CD4-positive, alpha-beta T cell (primary cell): ENCODE results near the gene KCNAB3. TPM values are rescaled to one million over a fixed set of nuclear protein-coding genes. Genes with fewer than 3 reads are reported as not detected.

Experiments
- ATAC-seq: fragments of 200-7000 bp; cut with Tn5 transposase; one replicate; pipeline ENCODE4 v1.10.0; 2022; ENCODE audit warnings: mild to moderate bottlenecking; ENCODE audit not compliant: poor library complexity
- CTCF ChIA-PET: fragments of 350-600 bp; sonication (Branson Sonifier 250); formaldehyde crosslinking; loops from one replicate; lab custom pipeline; 2021; ENCODE audit warnings: antibody characterized with exemption, inconsistent platforms; lab: Charles Lee
- POLR2A ChIA-PET: fragments of 350-600 bp; sonication (Branson Sonifier 250); formaldehyde crosslinking; loops from one replicate; lab custom pipeline; 2021; ENCODE audit warnings: antibody characterized with exemption, inconsistent platforms; lab: Charles Lee
- DNase-seq, 14 experiments: peaks; one replicate each; pipeline ENCODE4 v3.0.0-alpha.2; 2013 to 2020; ENCODE audit warnings: mixed read lengths in 2 of 14
- H3K27ac ChIP-seq, 2 donors: one replicate each; pipeline versions ENCODE4 v1.5.1 to v1.7.0; 2013; ENCODE audit warnings: low read length in 2 of 2, low read depth in 1 of 2, mild to moderate bottlenecking in 1 of 2
- H3K27me3 ChIP-seq, 2 experiments: 1 replicate in 1 of 2; 2 replicates in 1 of 2; pipeline versions ENCODE4 v1.6.1 to v1.7.0; 2013; ENCODE audit warnings: low read length in 2 of 2, control low read depth in 1 of 2, mild to moderate bottlenecking in 1 of 2, moderate library complexity in 1 of 2; ENCODE audit not compliant: insufficient read depth in 2 of 2, control insufficient read depth in 1 of 2
- H3K36me3 ChIP-seq: one replicate; pipeline ENCODE4 v1.6.1; 2013; ENCODE audit warnings: low read length, control low read depth; ENCODE audit not compliant: insufficient read depth
- H3K4me1 ChIP-seq: one replicate; pipeline ENCODE4 v1.6.1; 2013; ENCODE audit warnings: low read length, control low read depth; ENCODE audit not compliant: insufficient read depth
- H3K4me3 ChIP-seq: one replicate; pipeline ENCODE4 v1.5.1; 2013; ENCODE audit warnings: mild to moderate bottlenecking, low read length, moderate library complexity
- H3K9me3 ChIP-seq, 2 experiments: 1 replicate in 1 of 2; 2 replicates in 1 of 2; pipeline versions ENCODE4 v1.6.1 to v1.7.0; 2013; ENCODE audit warnings: low read length in 2 of 2, mild to moderate bottlenecking in 2 of 2, control low read depth in 1 of 2, moderate library complexity in 1 of 2; ENCODE audit not compliant: control insufficient read depth in 1 of 2, insufficient read depth in 1 of 2
- H3K27ac Mint-ChIP-seq: one replicate; pipeline ENCODE4 v1.8.0; 2020; ENCODE audit warnings: mixed read lengths
- H3K27me3 Mint-ChIP-seq: one replicate; pipeline ENCODE4 v1.8.0; 2021; ENCODE audit warnings: mixed read lengths
- H3K36me3 Mint-ChIP-seq: one replicate; pipeline ENCODE4 v1.8.0; 2021; ENCODE audit warnings: low read depth, mixed read lengths
- H3K4me1 Mint-ChIP-seq: one replicate; pipeline ENCODE4 v1.8.0; 2021; ENCODE audit warnings: low read depth, mixed read lengths
- H3K4me3 Mint-ChIP-seq: one replicate; pipeline ENCODE4 v1.8.0; 2020; ENCODE audit warnings: mild to moderate bottlenecking, mixed read lengths
- H3K9me3 Mint-ChIP-seq: one replicate; pipeline ENCODE4 v1.8.0; 2020; ENCODE audit warnings: mixed read lengths
- intact Hi-C, 2 experiments: fragments of 100-400 bp; cut with DNase I in 1 of 2; cut with micrococcal nuclease in 1 of 2; formaldehyde crosslinking; loops; one replicate each; pipeline versions ENCODE4 v1.15.1 to v1.9.0; 2023 to 2025; cut with DNase I, micrococcal nuclease
- total RNA-seq, 174 experiments: library from RNA in 2 of 174; stranded (reverse) in 2 of 174; gene quantifications; one replicate each; pipeline ENCODE4 v1.2.3 and lab custom pipeline; 2021 to 2026
- TF ChIP-seq, protein P1 (sequence below): fragments of 200-600 bp; IDR thresholded peaks from one replicate; pipeline ENCODE4 v1.8.0; 2022; ENCODE audit warnings: antibody characterized with exemption, mild to moderate bottlenecking

Gene KCNAB3
- total RNA-seq, 2 experiments from 2014 or later = 7.1 to 8.2 TPM

DNA sequence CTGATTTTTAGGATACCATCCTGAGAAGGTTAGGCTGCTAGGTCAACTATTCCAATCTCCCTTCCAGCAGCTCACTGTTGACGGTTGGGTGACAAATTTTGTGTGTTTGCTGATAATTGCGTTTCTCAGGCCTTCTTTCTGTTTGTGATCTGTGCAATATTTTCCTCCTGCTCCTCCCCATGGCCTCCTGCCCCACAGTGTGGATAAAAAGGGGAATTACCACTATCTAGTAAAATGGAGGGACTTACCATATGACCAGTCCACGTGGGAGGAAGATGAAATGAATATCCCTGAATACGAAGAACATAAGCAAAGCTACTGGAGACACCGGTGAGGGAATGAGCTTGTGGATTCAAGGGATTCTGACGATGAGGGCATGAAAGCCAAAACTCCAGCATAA, 31.9 kb downstream of the KCNAB3 start:
- peak; percentile 82 for ATAC-seq
- CTCF ChIA-PET = interaction anchor here (0.6 to 3.0 kb wide), 11 partner anchors 12 to 91 kb away, joined by 3 to 17 read pairs (median 4); partner anchors contain the start of gene NAA38
- intact Hi-C loops = no loop called here
- H3K9me3 Mint-ChIP-seq = no peaks in the 10 kb centered on the region
- Histone ChIP-seq H3K36me3 (peaks cover 96% of the 10 kb centered on the region), H3K27ac (no peak overlapping the region), H3K9me3 (no peaks in the 10 kb centered on the region), H3K4me3 (no peak overlapping the region), H3K27me3 (no peaks in the 10 kb centered on the region), H3K4me1 (peaks cover 3% of the 10 kb centered on the region)
- H3K27me3 Mint-ChIP-seq = no peaks in the 10 kb centered on the region
- H3K27ac Mint-ChIP-seq = peak overlapping the region; percentile 7
- H3K36me3 Mint-ChIP-seq = peaks cover 98% of the 10 kb centered on the region
- no peak overlapping the region for H3K4me3 Mint-ChIP-seq
- TF ChIP-seq, protein P1, sequence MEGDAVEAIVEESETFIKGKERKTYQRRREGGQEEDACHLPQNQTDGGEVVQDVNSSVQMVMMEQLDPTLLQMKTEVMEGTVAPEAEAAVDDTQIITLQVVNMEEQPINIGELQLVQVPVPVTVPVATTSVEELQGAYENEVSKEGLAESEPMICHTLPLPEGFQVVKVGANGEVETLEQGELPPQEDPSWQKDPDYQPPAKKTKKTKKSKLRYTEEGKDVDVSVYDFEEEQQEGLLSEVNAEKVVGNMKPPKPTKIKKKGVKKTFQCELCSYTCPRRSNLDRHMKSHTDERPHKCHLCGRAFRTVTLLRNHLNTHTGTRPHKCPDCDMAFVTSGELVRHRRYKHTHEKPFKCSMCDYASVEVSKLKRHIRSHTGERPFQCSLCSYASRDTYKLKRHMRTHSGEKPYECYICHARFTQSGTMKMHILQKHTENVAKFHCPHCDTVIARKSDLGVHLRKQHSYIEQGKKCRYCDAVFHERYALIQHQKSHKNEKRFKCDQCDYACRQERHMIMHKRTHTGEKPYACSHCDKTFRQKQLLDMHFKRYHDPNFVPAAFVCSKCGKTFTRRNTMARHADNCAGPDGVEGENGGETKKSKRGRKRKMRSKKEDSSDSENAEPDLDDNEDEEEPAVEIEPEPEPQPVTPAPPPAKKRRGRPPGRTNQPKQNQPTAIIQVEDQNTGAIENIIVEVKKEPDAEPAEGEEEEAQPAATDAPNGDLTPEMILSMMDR = peak; percentile 11
- POLR2A ChIA-PET = interaction anchor here (0.8 kb wide), 1 partner anchor 41 kb away, joined by 4 read pairs; the partner anchor contains the start of gene NAA38
- H3K4me1 Mint-ChIP-seq = peaks cover 12% of the 10 kb centered on the region
- DNase-seq = peak in 3 of 14 experiments; percentile 46 to 68 (median 59)

DNA sequence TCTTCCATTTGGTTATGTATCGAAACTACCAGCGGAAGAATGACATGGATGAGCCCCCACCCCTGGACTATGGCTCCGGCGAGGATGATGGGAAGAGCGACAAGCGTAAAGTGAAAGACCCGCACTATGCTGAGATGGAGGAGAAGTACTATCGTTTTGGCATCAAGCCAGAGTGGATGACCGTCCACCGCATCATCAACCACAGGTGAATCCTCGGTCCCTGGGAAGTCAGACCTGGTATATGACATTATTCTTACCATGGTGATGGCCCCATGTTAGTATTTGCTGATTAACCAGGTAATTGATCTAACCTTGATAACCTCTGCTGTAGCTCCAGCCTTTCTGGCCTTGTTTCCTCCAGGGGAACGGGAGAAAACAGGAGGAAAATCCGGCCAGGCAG, 32.6 kb downstream of the KCNAB3 start:
- peaks cover 92% of the 10 kb centered on the region for H3K36me3 Mint-ChIP-seq

DNA sequence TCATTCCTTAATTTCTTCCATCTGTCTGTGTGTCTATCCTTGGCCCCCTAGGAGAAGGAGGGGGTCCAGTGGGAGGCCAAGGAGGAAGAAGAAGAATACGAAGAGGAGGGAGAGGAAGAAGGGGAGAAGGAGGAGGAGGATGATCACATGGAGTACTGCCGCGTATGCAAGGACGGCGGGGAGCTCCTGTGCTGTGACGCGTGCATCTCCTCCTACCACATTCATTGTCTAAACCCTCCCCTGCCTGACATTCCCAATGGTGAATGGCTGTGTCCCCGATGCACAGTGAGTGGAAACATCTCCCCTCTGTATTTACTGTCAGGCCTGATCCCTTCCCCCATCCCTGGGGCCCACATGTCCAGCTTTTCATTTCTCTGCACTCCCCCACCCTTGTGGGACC, 34.8 kb downstream of the KCNAB3 start:
- intact Hi-C loops = loop anchor here in 1 of 2 experiments (5.0 kb wide), 1 partner anchor 73 kb away; no protein-coding TSS in a partner anchor

More for the DNA sequence above, 32.6 kb downstream of the KCNAB3 start:
- H3K4me1 Mint-ChIP-seq = peaks cover 12% of the 10 kb centered on the region
- ChIA-PET POLR2A (no interaction called here), CTCF (interaction anchor here (0.7 to 3.0 kb wide), 9 partner anchors 29 to 92 kb away, joined by 3 to 17 read pairs (median 4); partner anchors contain the start of gene NAA38)
- no peak overlapping the region for H3K27ac Mint-ChIP-seq
- Histone ChIP-seq H3K36me3 (peaks cover 95% of the 10 kb centered on the region), H3K27me3 (no peaks in the 10 kb centered on the region), H3K4me3 (no peak overlapping the region), H3K4me1 (peaks cover 3% of the 10 kb centered on the region), H3K27ac (no peak overlapping the region), H3K9me3 (no peaks in the 10 kb centered on the region)
- no peaks in the 10 kb centered on the region for H3K27me3 Mint-ChIP-seq
- ATAC-seq (no peak), DNase-seq (no peak)
- no peaks in the 10 kb centered on the region for H3K9me3 Mint-ChIP-seq
- H3K4me3 Mint-ChIP-seq = no peak overlapping the region
- TF ChIP-seq, protein P1 = no peak
- intact Hi-C loops = no loop called here

More for the DNA sequence above, 34.8 kb downstream of the KCNAB3 start:
- ATAC-seq (no peak), DNase-seq (no peak)
- no peaks in the 10 kb centered on the region for H3K27me3 ChIP-seq
- H3K4me3 Mint-ChIP-seq = no peak overlapping the region
- H3K4me1 ChIP-seq = peaks cover 5% of the 10 kb centered on the region
- POLR2A ChIA-PET = no interaction called here
- peak overlapping the region; percentile 22 for H3K27ac Mint-ChIP-seq
- no peaks in the 10 kb centered on the region for H3K27me3 Mint-ChIP-seq
- no peak overlapping the region for H3K27ac ChIP-seq
- H3K4me3 ChIP-seq = no peak overlapping the region
- H3K9me3 Mint-ChIP-seq = no peaks in the 10 kb centered on the region
- peaks cover 69% of the 10 kb centered on the region for H3K36me3 Mint-ChIP-seq
- H3K36me3 ChIP-seq = peaks cover 96% of the 10 kb centered on the region
- CTCF ChIA-PET = no interaction called here
- H3K4me1 Mint-ChIP-seq = peaks cover 12% of the 10 kb centered on the region
- TF ChIP-seq, protein P1 = no peak
- H3K9me3 ChIP-seq = no peaks in the 10 kb centered on the region
